GM12878 (cell line): Measurements from ENCODE around the gene CCNDBP1. TPM values are rescaled to one million over a fixed set of nuclear protein-coding genes. Genes with fewer than 3 reads are reported as not detected.

Experiments
- ATAC-seq: fragments of 200-7000 bp; cut with Tn5 transposase; 3 replicates; pipeline ENCODE4 v1.9.1; 2020; ENCODE audit warnings: mild to moderate bottlenecking, moderate library complexity
- BruUV-seq: library from RNA; stranded (reverse); fragments of 400-500 nt; replicated peaks from 2 replicates; lab custom pipeline; 2021; lab: Mats Ljungman, UMichigan
- CTCF ChIA-PET: fragments of 300-600 bp; sonication (Branson Sonifier 250); formaldehyde crosslinking; extraction: SDS; loops from one replicate; lab custom pipeline; 2021; ENCODE audit warnings: inconsistent platforms; lab: Yijun Ruan, JAX
- POLR2A ChIA-PET: fragments of 350-600 bp; formaldehyde crosslinking; extraction: SDS; loops from one replicate; lab custom pipeline; 2021; ENCODE audit warnings: inconsistent platforms; lab: Charles Lee
- RAD21 ChIA-PET: fragments of 300-600 bp; sonication (Branson Sonifier 250); formaldehyde crosslinking; loops from one replicate; lab custom pipeline; 2023; ENCODE audit warnings: antibody characterized with exemption; ENCODE audit not compliant: unreplicated experiment; lab: Charles Lee
- SMC1A ChIA-PET: fragments of 300-600 bp; sonication (Branson Sonifier 250); formaldehyde crosslinking; loops from one replicate; lab custom pipeline; 2023; ENCODE audit not compliant: unreplicated experiment, uncharacterized antibody; lab: Charles Lee
- DNase-seq: peaks from one replicate; pipeline ENCODE4 v3.0.0-alpha.2; 2011; ENCODE audit warnings: low read depth, low spot score
- FAIRE-seq: peaks from 3 replicates; lab custom pipeline; 2011; peaks lifted over from hg19 to GRCh38; lab: Jason Lieb, UNC
- H2AFZ ChIP-seq: 2 replicates; pipeline ENCODE4 v1.6.0; 2011; ENCODE audit warnings: low read depth, low read length, control low read depth; ENCODE audit not compliant: control insufficient read depth
- H3K27ac ChIP-seq: 2 replicates; pipeline ENCODE4 v1.5.1; 2011; ENCODE audit warnings: control low read depth; ENCODE audit not compliant: control insufficient read depth, insufficient read depth
- H3K27me3 ChIP-seq, 2 experiments: replicated peaks in 1 of 2; 2 replicates each; pipeline versions ENCODE4 v1.6.0 to v1.6.1; 2011; ENCODE audit warnings: low read length in 1 of 2; ENCODE audit not compliant: control insufficient read depth in 2 of 2, insufficient read depth in 2 of 2
- H3K36me3 ChIP-seq, 2 experiments: 2 replicates each; pipeline ENCODE4 v1.5.1; 2011; ENCODE audit warnings: low read length in 1 of 2; ENCODE audit not compliant: control insufficient read depth in 2 of 2, insufficient read depth in 2 of 2
- H3K4me1 ChIP-seq: 2 replicates; pipeline ENCODE4 v1.6.1; 2011; ENCODE audit warnings: mild to moderate bottlenecking, low read length, moderate library complexity, mixed read lengths; ENCODE audit not compliant: control insufficient read depth, insufficient read depth
- H3K4me2 ChIP-seq: 2 replicates; pipeline ENCODE4 v1.6.0; 2011; ENCODE audit warnings: control low read depth; ENCODE audit not compliant: control insufficient read depth, insufficient read depth
- H3K4me3 ChIP-seq: fragments of 200-600 bp; sonication (generic); 2 replicates; pipeline ENCODE4 v1.5.1; 2016
- H3K79me2 ChIP-seq: 2 replicates; pipeline ENCODE4 v1.6.0; 2011; ENCODE audit warnings: low read length; ENCODE audit not compliant: control insufficient read depth, insufficient read depth
- H3K9ac ChIP-seq: 2 replicates; pipeline ENCODE4 v1.8.0; 2011; ENCODE audit warnings: low read length, control low read depth, mixed read lengths; ENCODE audit not compliant: control insufficient read depth, insufficient read depth
- H3K9me3 ChIP-seq: replicated peaks from 3 replicates; pipeline ENCODE4 v1.5.1; 2011; ENCODE audit warnings: mild to moderate bottlenecking, low read length; ENCODE audit not compliant: control insufficient read depth, insufficient read depth
- H4K20me1 ChIP-seq: 2 replicates; pipeline ENCODE4 v1.6.0; 2011; ENCODE audit not compliant: control insufficient read depth, insufficient read depth
- BRCA1 ChIP-seq: IDR thresholded peaks from 2 replicates; pipeline ENCODE4 v1.6.1; 2011; ENCODE audit warnings: low read depth, low read length, improper control_type of control experiment
- CBFB ChIP-seq: IDR thresholded peaks from 2 replicates; pipeline ENCODE4 v1.6.1; 2016; ENCODE audit warnings: antibody characterized with exemption, low read depth
- CUX1 ChIP-seq: IDR thresholded peaks from 2 replicates; pipeline ENCODE4 v1.6.1; 2012; ENCODE audit warnings: improper control_type of control experiment, low read depth, low read length; ENCODE audit not compliant: insufficient replicate concordance
- E4F1 ChIP-seq: fragments of 450-650 bp; IDR thresholded peaks from 2 replicates; pipeline ENCODE4 v1.6.1; 2018; ENCODE audit warnings: borderline replicate concordance, mild to moderate bottlenecking; ENCODE audit not compliant: partially characterized antibody
- HCFC1 ChIP-seq: fragments of 150-350 bp; IDR thresholded peaks from 2 replicates; pipeline ENCODE4 v1.6.1; 2014; ENCODE audit warnings: low read length
- IKZF2 ChIP-seq, 2 experiments: fragments of 450-650 bp; IDR thresholded peaks; 2 replicates each; pipeline ENCODE4 v1.6.1; 2017; ENCODE audit warnings: mild to moderate bottlenecking in 2 of 2, moderate library complexity in 2 of 2
- MTA2 ChIP-seq: fragments of 450-650 bp; IDR thresholded peaks from 2 replicates; pipeline ENCODE4 v1.6.1; 2016; ENCODE audit warnings: low read depth, mild to moderate bottlenecking, moderate library complexity
- MYC ChIP-seq: IDR thresholded peaks from 2 replicates; pipeline ENCODE4 v1.6.1; 2011; ENCODE audit warnings: mild to moderate bottlenecking, low read length, moderate library complexity, inconsistent platforms; ENCODE audit not compliant: insufficient read depth, insufficient replicate concordance, insufficient read length, severe bottlenecking
- NBN ChIP-seq: fragments of 450-650 bp; IDR thresholded peaks from 2 replicates; pipeline ENCODE4 v1.6.1; 2016
- NR2C2 ChIP-seq: IDR thresholded peaks from 2 replicates; pipeline ENCODE4 v1.6.1; 2011; ENCODE audit warnings: borderline replicate concordance, low read depth; ENCODE audit not compliant: control insufficient read depth, insufficient read length
- RAD51 ChIP-seq: fragments of 450-650 bp; IDR thresholded peaks from 2 replicates; pipeline ENCODE4 v1.6.1; 2016; ENCODE audit warnings: moderate library complexity, mild to moderate bottlenecking, inconsistent platforms
- SMARCA5 ChIP-seq: fragments of 450-650 bp; IDR thresholded peaks from 2 replicates; pipeline ENCODE4 v1.6.1; 2017; ENCODE audit warnings: mild to moderate bottlenecking
- SMC3 ChIP-seq: IDR thresholded peaks from 2 replicates; pipeline ENCODE4 v1.6.1; 2011; ENCODE audit warnings: low read length, improper control_type of control experiment, borderline replicate concordance
- SREBF1 ChIP-seq: IDR thresholded peaks from 2 replicates; pipeline ENCODE4 v1.6.1; 2012; ENCODE audit warnings: mild to moderate bottlenecking, low read length
- ZBTB33 ChIP-seq: fragments of 450-650 bp; IDR thresholded peaks from 2 replicates; pipeline ENCODE4 v1.6.1; 2017; ENCODE audit warnings: mild to moderate bottlenecking
- ZNF384 ChIP-seq: IDR thresholded peaks from 2 replicates; pipeline ENCODE4 v1.6.1; 2012; ENCODE audit warnings: low read depth, mild to moderate bottlenecking, low read length, improper control_type of control experiment, borderline replicate concordance
- WGBS: methylation state at CpG from one replicate; pipeline ENCODE4 v1.1.6; 2016; ENCODE audit warnings: low lambda C conversion rate; ENCODE audit not compliant: insufficient replicate concordance, insufficient coverage; ENCODE audit errors: missing lambda C conversion rate; 5-methylcytosine and 5-hydroxymethylcytosine counted together
- in situ Hi-C: fragments of 300-500 bp; cut with MboI; formaldehyde crosslinking; loops from 9 replicates; pipeline ENCODE4 v1.14.3; 2018; ENCODE audit warnings: mixed read lengths
- intact Hi-C: fragments of 100-400 bp; cut with micrococcal nuclease; formaldehyde crosslinking; loops from one replicate; pipeline ENCODE4 v1.14.2; 2022; ENCODE audit not compliant: unreplicated experiment
- polyA plus RNA-seq, 11 experiments: library from polyadenylated mRNA; depleted of rRNA in 4 of 11; unstranded in 6 of 11; stranded (reverse) in 5 of 11; fragments of >200 nt; fragmentation: Nextera tagmentation in 4 of 11; fragmentation: Illumina TruSeq in 1 of 11; extraction: Ambion mirVana in 4 of 11; extraction: Trizol in 1 of 11; gene quantifications; 1 replicate in 1 of 11; 2 replicates in 10 of 11; pipeline versions ENCODE4 v1.2.1 to v1.2.3, GENCODE V29; 2011 to 2016; ENCODE audit warnings: inconsistent platforms in 2 of 11, missing spikeins in 2 of 11, low read depth in 1 of 11
- total RNA-seq, 4 experiments: library from RNA; depleted of rRNA in 3 of 4; stranded (reverse); fragments of >200 nt in 3 of 4; fragmentation: Illumina TruSeq in 1 of 4; extraction: Trizol in 1 of 4; gene quantifications; 2 replicates each; pipeline versions ENCODE4 v1.2.1 to v1.2.3, GENCODE V29; 2013 to 2021

CCNDBP1 gene
- total and polyA plus RNA-seq, 10 of the 15 experiments (the other 5 are each of a cell fraction or from before 2014, with no cell fraction given) = 30.1 to 86.7 (median 42.2) TPM

- Histone ChIP-seq H3K36me3 (no peaks in the 10 kb centered on the region), H3K4me3 (no peak overlapping the region), H3K9ac (no peak overlapping the region), H2AFZ (no peak overlapping the region), H3K27me3 (no peaks in the 10 kb centered on the region), H3K79me2 (no peaks in the 10 kb centered on the region), H3K9me3 (no peaks in the 10 kb centered on the region), H3K27ac (no peak overlapping the region), H4K20me1 (no peaks in the 10 kb centered on the region), H3K4me1 (peaks cover 17% of the 10 kb centered on the region), H3K4me2 (no peak overlapping the region)
- SMC1A ChIA-PET = interaction anchor here (1.0 to 2.6 kb wide), 4 partner anchors 9 to 43 kb away, joined by 5 to 18 read pairs (median 6); no protein-coding TSS in a partner anchor
- in situ Hi-C loops (no loop called here), intact Hi-C loops (no loop called here)
- CTCF ChIA-PET = interaction anchor here (0.7 to 4.1 kb wide), 4 partner anchors 17 to 43 kb away, joined by 3 to 24 read pairs (median 6); partner anchors contain the start of gene TGM5
- FAIRE-seq (no peak), DNase-seq (no peak), ATAC-seq (no peak)
- RAD21 ChIA-PET = interaction anchor here (1.0 to 1.9 kb wide), 4 partner anchors 17 to 43 kb away, joined by 3 to 8 read pairs (median 4); no protein-coding TSS in a partner anchor
- POLR2A ChIA-PET = interaction anchor here (0.6 kb wide), 1 partner anchor 8 kb away, joined by 3 read pairs; no protein-coding TSS in a partner anchor
- 28% methylated on average over 5 of the region's 5 CpGs for WGBS
- no TSS peak for BruUV-seq
- TF ChIP-seq BRCA1 = no peak
- TF ChIP-seq CBFB = no peak
- no peak for TF ChIP-seq NR2C2
- no peak for TF ChIP-seq MYC
- TF ChIP-seq SMC3 = no peak
- TF ChIP-seq CUX1 = no peak
- no peak for TF ChIP-seq SREBF1
- TF ChIP-seq RAD51 = no peak
- no peak for TF ChIP-seq MTA2
- TF ChIP-seq E4F1 = no peak
- no peak for TF ChIP-seq NBN
- TF ChIP-seq IKZF2 (IDR thresholded peaks at IDR 0.05) = no peak
- TF ChIP-seq ZBTB33 = no peak
- no peak for TF ChIP-seq SMARCA5
- no peak for TF ChIP-seq HCFC1
- no peak for TF ChIP-seq ZNF384
Observed at GRCh38 chr15:43242616-43243015, 57.4 kb downstream of the CCNDBP1 start.
